Right atrium auricular region (tissue), 2 donors: ENCODE data around the gene ZNF512B. TPM values are rescaled to one million over a fixed set of nuclear protein-coding genes. Genes with fewer than 3 reads are reported as not detected.
"Not testable (repeated sequence)": the region's sequence is repeated elsewhere in the genome, so short reads cannot be mapped to it uniquely, and the experiment has no call there.

Experiments used
- DNase-seq: peaks from one replicate; pipeline ENCODE4 v3.0.0-alpha.2; 2019; ENCODE audit warnings: low spot score
- H3K27ac ChIP-seq, 2 donors: fragments of 200-600 bp; sonication (generic); 1 replicate in 1 of 2; 2 replicates in 1 of 2; pipeline ENCODE4 v1.5.1; 2016 to 2019
- H3K27me3 ChIP-seq, 2 donors: fragments of 200-600 bp; sonication (generic); one replicate each; pipeline versions ENCODE4 v1.5.1 to v1.6.0; 2017 to 2019
- H3K36me3 ChIP-seq: fragments of 200-600 bp; sonication (generic); one replicate; pipeline ENCODE4 v1.5.1; 2016
- H3K4me1 ChIP-seq, 2 donors: fragments of 200-600 bp; sonication (generic); one replicate each; pipeline versions ENCODE4 v1.5.1 to v1.6.0; 2017 to 2019
- H3K4me3 ChIP-seq, 2 donors: fragments of 200-600 bp; sonication (generic); 1 replicate in 1 of 2; 2 replicates in 1 of 2; pipeline ENCODE4 v1.5.1; 2017 to 2019; ENCODE audit warnings: mild to moderate bottlenecking in 1 of 2, moderate library complexity in 1 of 2
- H3K9me3 ChIP-seq, 2 donors: fragments of 200-600 bp; sonication (generic); one replicate each; pipeline ENCODE4 v1.5.1; 2019
- CTCF ChIP-seq, 2 donors: fragments of 200-600 bp; sonication (generic); IDR thresholded peaks; one replicate each; pipeline ENCODE4 v1.5.1; 2019; ENCODE audit warnings: antibody characterized with exemption in 2 of 2
- total RNA-seq, 2 donors: library from RNA; depleted of rRNA; stranded (reverse); fragments of >200 nt; gene quantifications; one replicate each; pipeline ENCODE4 v1.1.0, GENCODE V29; 2016

The ZNF512B gene
- total RNA-seq, 2 donors from 2014 or later, result 7.0 to 8.3 TPM

GRCh38 chr20:63934271-63935068 is 35.3 kb downstream of the ZNF512B start:
- H3K36me3 ChIP-seq, result peaks cover 69% of the 10 kb centered on the region
- H3K9me3 ChIP-seq, result no peaks in the 10 kb centered on the region
- peak in 1 of 2 donors; percentile 40 for TF ChIP-seq CTCF (IDR thresholded peaks at IDR 0.05)
- peaks cover 0 to 16% of the 10 kb centered on the region in 2 donors for H3K4me1 ChIP-seq
- H3K27ac ChIP-seq, result peak overlapping the region in 1 of 2 donors; percentile 36
- no peak for DNase-seq
- no peaks in the 10 kb centered on the region for H3K27me3 ChIP-seq
- no peak overlapping the region for H3K4me3 ChIP-seq

GRCh38 chr20:63933646-63934045 is 36.1 kb downstream of the ZNF512B start:
- Histone ChIP-seq H3K27me3 (no peaks in the 10 kb centered on the region), H3K4me3 (no peak overlapping the region), H3K9me3 (no peaks in the 10 kb centered on the region), H3K4me1 (peaks cover 0 to 16% of the 10 kb centered on the region in 2 donors), H3K36me3 (peaks cover 69% of the 10 kb centered on the region), H3K27ac (peak overlapping the region in 1 of 2 donors; percentile 36)
- no peak for TF ChIP-seq CTCF (IDR thresholded peaks at IDR 0.05)
- no peak for DNase-seq

GRCh38 chr20:63932606-63933160 is 37.0 kb downstream of the ZNF512B start:
- DNase-seq, result no peak
- H3K27ac ChIP-seq, result peak overlapping the region in 1 of 2 donors; percentile 36
- peaks cover 0 to 16% of the 10 kb centered on the region in 2 donors for H3K4me1 ChIP-seq
- no peak for TF ChIP-seq CTCF (IDR thresholded peaks at IDR 0.05)
- H3K27me3 ChIP-seq, result no peaks in the 10 kb centered on the region
- H3K36me3 ChIP-seq, result peaks cover 68% of the 10 kb centered on the region
- H3K9me3 ChIP-seq, result no peaks in the 10 kb centered on the region
- no peak overlapping the region for H3K4me3 ChIP-seq

- H3K4me1 ChIP-seq, result peaks cover 0 to 16% of the 10 kb centered on the region in 2 donors
Observed at GRCh38 chr20:63931735-63932134, 38.0 kb downstream of the ZNF512B start.

GRCh38 chr20:63930971-63931553 is 38.7 kb downstream of the ZNF512B start:
- Histone ChIP-seq H3K36me3 (peaks cover 63% of the 10 kb centered on the region), H3K9me3 (no peaks in the 10 kb centered on the region), H3K27ac (peak overlapping the region; percentile 18 to 65), H3K27me3 (no peaks in the 10 kb centered on the region), H3K4me3 (no peak overlapping the region), H3K4me1 (peaks cover 0 to 16% of the 10 kb centered on the region in 2 donors)
- no peak for TF ChIP-seq CTCF (IDR thresholded peaks at IDR 0.05)
- DNase-seq, result no peak

More at GRCh38 chr20:63931735-63932134, 38.0 kb downstream of the ZNF512B start:
- no peak for TF ChIP-seq CTCF (IDR thresholded peaks at IDR 0.05)
- Histone ChIP-seq H3K4me3 (no peak overlapping the region), H3K9me3 (no peaks in the 10 kb centered on the region), H3K36me3 (peaks cover 63% of the 10 kb centered on the region), H3K27ac (peak overlapping the region; percentile 18 to 65), H3K27me3 (no peaks in the 10 kb centered on the region)
- no peak for DNase-seq

GRCh38 chr20:63929473-63929883 is 40.3 kb downstream of the ZNF512B start:
- not testable (repeated sequence) for H3K27ac ChIP-seq, H3K4me3 ChIP-seq, H3K27me3 ChIP-seq, H3K9me3 ChIP-seq, DNase-seq
- H3K36me3 ChIP-seq, result peaks cover 51% of the 10 kb centered on the region
- H3K4me1 ChIP-seq, result peaks cover 0 to 16% of the 10 kb centered on the region in 2 donors
